CD4-positive, alpha-beta T cell treated with Interleukin-6 at 100 ng/mL for 8 hours (primary cell): ENCODE data around the gene TBL1X.
A peak's percentile ranks its signal among the peaks of the same experiment; 100 is the strongest.
"Not testable (repeated sequence)": the region's sequence is repeated elsewhere in the genome, so short reads cannot be mapped to it uniquely, and the experiment has no call there.

Source experiments
- DNase-seq: peaks from one replicate; pipeline ENCODE4 v3.0.0-alpha.2; 2020; ENCODE audit warnings: mixed read lengths, low spot score

Gene TBL1X

GRCh38 chrX:9464435-9465371 lies at the start of gene TBL1X:
TBL1X (plus strand) TSS chrX:9465058; CDS start chrX:9653587, 188,529 bp downstream.
- peak; percentile 33 for DNase-seq

GRCh38 chrX:9416562-9417348 lies 48.1 kb upstream of the TBL1X start:
- no peak for DNase-seq

DNA sequence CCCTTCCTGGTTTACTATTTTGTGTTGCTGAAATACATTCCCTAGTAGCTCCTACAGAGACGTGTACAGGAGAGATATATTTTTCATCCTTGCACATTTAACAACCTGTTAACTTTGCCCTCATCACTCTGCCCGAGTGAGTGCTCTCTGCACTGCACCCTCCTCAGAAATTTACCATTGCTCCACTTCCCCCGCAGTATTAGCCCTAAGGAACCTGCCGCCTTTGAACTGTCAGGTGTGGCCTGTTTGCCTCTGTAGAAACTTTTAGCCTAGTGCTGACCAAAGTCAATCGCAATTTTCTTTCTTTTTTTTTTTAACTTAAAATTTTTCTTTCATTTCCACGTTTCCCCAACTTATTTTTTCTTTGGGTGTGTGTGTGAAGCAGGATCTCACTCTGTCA lies 46.6 kb upstream of the TBL1X start:
- DNase-seq, result no peak

GRCh38 chrX:9420275-9421265 lies 44.3 kb upstream of the TBL1X start:
- DNase-seq, result no peak

GRCh38 chrX:9429767-9430166 lies 35.1 kb upstream of the TBL1X start:
- DNase-seq, result no peak

GRCh38 chrX:9430346-9430921 lies 34.4 kb upstream of the TBL1X start:
- DNase-seq, result no peak

- DNase-seq, result no peak
Observed at GRCh38 chrX:9431281-9431680, 33.6 kb upstream of the TBL1X start.

GRCh38 chrX:9433596-9433995 lies 31.3 kb upstream of the TBL1X start:
- no peak for DNase-seq

GRCh38 chrX:9434051-9434550 lies 30.8 kb upstream of the TBL1X start:
- DNase-seq, result no peak

DNA sequence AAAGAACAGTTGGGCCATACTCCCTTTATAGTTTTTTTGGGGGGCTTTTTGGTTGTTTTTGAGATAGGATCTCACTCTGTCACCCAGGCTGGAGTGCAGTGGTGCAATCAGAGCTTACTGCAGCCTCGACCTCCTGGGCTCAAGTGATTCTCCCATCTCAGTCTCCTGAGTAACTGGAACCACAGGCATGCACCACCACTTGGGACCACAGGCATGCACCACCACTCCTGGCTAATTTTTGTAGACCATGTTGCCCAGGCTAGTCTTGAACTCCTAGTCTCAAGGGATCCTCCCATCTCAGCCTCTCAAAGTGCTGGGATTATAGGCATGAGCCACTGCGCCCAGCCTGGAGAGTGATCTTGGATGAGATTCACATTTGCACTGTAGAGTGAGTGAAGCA lies 29.8 kb upstream of the TBL1X start:
- not testable (repeated sequence) for DNase-seq

DNA sequence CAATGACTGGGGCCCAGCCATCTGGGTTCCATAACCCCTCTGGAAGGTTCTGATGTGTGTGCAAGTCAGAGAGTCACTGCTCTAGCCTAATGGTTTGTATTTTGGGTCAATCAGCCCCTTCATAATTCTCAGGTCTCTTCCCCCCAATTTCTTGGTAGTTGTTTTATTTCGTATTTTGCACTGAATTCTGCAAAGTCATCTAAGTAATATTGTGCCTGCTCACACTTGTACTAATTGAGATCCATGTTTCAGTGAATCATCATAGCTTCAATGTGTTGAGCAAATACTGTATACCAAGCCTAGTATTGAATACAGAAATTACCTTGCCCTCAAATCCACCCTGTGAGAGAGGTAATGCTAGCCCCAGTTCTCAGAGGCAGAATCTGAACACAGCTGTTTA lies 28.0 kb upstream of the TBL1X start:
- DNase-seq, result no peak

DNA sequence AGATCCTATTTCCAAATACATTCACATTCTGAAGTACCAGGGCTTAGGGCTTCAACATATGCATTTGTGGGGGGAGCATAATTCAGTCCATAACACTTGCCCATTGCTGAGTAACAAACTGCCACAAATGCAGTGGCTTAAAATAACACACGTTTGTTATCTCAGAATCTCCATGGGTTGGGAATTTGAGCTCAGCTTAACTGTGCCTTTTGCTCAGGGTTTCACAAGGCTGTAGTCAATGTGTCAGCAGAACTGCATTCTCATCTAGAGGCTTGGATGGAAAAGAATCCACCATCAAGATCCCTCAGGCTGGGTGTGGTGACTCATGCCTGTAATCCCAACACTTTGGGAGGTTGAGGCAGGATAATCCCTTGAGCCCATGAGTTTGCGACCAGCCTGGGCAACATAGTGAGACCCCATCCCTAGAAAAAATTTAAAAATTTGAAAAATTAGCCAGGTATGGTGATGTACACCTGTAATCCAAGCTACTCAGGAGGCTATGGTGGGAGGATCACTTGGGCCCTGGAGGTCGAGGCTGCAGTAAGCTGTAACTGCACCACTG lies 25.8 kb upstream of the TBL1X start:
- no peak for DNase-seq

- no peak for DNase-seq
Observed at GRCh38 chrX:9440116-9440844, 24.6 kb upstream of the TBL1X start.

DNA sequence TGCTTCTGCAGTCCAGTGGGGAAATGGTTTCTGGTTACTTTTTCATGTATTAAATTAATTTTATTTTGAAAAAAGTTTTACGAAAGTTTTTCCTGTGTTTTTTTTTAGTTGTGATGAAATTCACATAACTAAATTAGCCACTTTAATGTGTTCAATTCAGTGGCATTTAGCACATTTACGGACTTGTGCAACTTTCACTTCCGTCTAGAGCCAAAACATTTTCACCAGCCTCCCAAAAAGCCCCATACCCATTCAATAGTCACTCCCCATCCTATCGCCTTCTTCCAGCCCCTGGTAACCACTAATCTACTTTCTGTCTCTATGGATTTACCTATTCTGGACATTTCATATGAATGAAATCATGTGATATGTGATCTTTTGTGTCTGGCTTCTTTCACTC lies 22.8 kb upstream of the TBL1X start:
- no peak for DNase-seq

DNA sequence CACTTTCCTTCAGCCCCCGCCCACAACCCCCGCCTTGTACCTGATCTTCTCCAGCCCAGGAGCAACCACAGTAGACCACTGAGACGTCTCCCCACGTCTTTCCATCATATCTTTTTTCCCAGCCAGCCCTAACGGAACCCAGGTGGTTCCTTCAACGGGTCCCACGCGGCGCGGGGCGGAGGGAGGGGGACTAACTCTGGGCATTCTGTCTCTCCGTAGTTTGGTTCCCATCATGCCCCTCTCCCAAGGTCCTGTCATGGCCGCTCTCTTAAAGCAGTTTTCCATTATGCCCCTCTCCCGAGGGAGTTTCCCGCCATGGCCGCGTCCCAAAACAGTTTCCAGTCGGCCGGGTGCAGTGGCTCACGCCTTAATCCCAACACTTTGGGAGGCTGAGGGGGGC lies 21.5 kb upstream of the TBL1X start:
- no peak for DNase-seq

DNA sequence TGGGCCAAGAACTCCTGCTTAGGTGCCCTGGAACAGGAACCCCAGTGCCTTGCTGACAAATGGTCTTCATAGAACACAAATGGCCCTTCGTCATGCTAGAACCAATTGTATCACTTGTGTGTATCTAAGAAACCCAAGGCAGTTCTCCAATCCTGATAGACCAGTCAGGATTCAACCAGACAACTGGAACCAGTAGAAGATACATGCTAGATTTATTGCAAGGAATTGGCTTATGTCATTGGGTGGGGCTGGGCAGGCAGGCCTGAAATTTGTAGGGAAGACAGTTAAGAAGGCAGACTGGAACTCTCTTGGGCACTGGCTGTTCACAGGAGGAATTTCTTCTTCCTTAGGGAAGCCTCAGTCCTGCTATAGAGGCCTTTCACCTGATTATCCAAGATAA lies 17.0 kb upstream of the TBL1X start:
- no peak for DNase-seq

DNA sequence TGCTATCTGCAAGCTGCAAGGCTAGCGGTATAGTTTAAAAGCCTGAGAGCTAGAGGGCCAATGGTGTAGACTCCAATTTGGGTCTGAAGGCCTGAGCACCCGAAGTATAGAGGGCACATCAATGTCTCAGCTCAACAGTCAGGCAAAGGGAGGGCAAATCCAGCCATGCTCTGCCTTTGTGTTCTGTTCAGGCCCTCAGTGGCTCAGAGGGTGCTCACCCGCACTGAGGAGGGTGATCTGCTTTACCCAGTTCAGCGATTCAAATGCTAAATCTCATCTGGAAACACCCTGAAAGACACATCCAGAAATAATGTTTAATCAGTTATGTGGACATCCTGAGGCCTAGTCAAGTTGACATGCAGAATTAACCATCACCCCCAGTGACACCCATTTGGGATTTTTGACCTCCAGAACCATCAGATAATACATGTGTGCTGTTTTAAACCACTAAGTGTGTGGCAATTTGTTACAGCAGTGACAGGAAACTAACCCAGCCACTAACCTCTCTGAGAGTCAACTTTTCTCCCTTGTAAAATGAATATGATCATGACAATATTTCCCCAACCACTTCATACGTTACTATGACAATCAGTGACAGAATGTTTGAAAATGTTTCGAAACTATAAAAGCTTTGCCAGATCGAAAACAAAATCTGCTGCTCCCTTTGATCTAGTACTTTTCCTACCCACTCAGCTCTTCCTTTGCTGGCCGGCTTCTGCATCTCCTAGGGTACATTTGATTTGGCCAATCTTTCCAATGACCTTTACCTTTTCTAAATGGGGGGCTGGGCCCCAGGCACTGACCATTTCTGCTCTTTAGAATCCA lies 8.4 kb upstream of the TBL1X start:
- peak; percentile 63 for DNase-seq

- not testable (repeated sequence) for DNase-seq
Observed at GRCh38 chrX:9458034-9458433, 6.8 kb upstream of the TBL1X start.

- no peak for DNase-seq
Observed at GRCh38 chrX:9458516-9459078, 6.3 kb upstream of the TBL1X start.
